Liver (tissue), 9 donors: ENCODE measurements around the gene NPAS2. TPM values are rescaled to one million over a fixed set of nuclear protein-coding genes. Genes with fewer than 3 reads are reported as not detected.

Source experiments
- DNase-seq: peaks from one replicate; pipeline ENCODE4 v3.0.0-alpha.2; 2017; ENCODE audit warnings: low spot score
- H3K27ac ChIP-seq, 2 donors: one replicate each; pipeline ENCODE4 v1.7.0; 2013; ENCODE audit warnings: inconsistent platforms in 2 of 2, low read length in 2 of 2, control low read depth in 1 of 2, low read depth in 1 of 2, mild to moderate bottlenecking in 1 of 2
- H3K27me3 ChIP-seq, 4 donors: one replicate each; pipeline versions ENCODE4 v1.6.1 to v1.7.0; 2013; ENCODE audit warnings: low read length in 3 of 4, inconsistent platforms in 1 of 4, mild to moderate bottlenecking in 1 of 4, moderate library complexity in 1 of 4; ENCODE audit not compliant: control insufficient read depth in 4 of 4, insufficient read depth in 4 of 4
- H3K36me3 ChIP-seq, 4 donors: one replicate each; pipeline versions ENCODE4 v1.6.1 to v1.7.0; 2013; ENCODE audit warnings: low read length in 3 of 4, mild to moderate bottlenecking in 3 of 4, low read depth in 1 of 4, moderate library complexity in 1 of 4; ENCODE audit not compliant: control insufficient read depth in 4 of 4, insufficient read depth in 3 of 4
- H3K4me1 ChIP-seq, 4 donors: one replicate each; pipeline versions ENCODE4 v1.6.1 to v1.7.0; 2013; ENCODE audit warnings: low read length in 3 of 4, mild to moderate bottlenecking in 3 of 4, moderate library complexity in 1 of 4; ENCODE audit not compliant: control insufficient read depth in 4 of 4, insufficient read depth in 4 of 4
- H3K4me3 ChIP-seq, 3 donors: one replicate each; pipeline versions ENCODE4 v1.6.1 to v1.7.0; 2013; ENCODE audit warnings: low read length in 3 of 3, control low read depth in 1 of 3, low read depth in 1 of 3, mild to moderate bottlenecking in 1 of 3
- H3K9ac ChIP-seq, 2 donors: one replicate each; pipeline ENCODE4 v1.7.0; 2013; ENCODE audit warnings: low read length in 2 of 2, mild to moderate bottlenecking in 2 of 2, moderate library complexity in 2 of 2, control low read depth in 1 of 2, low read depth in 1 of 2
- H3K9me3 ChIP-seq, 4 donors: one replicate each; pipeline versions ENCODE4 v1.6.1 to v1.7.0; 2013; ENCODE audit warnings: low read length in 3 of 4; ENCODE audit not compliant: control insufficient read depth in 4 of 4
- EGR1 ChIP-seq, 2 donors: IDR thresholded peaks; 2 replicates each; pipeline ENCODE4 v1.6.1; 2016 to 2018; ENCODE audit warnings: antibody characterized with exemption in 2 of 2, low read depth in 2 of 2
- FOXA1 ChIP-seq: IDR thresholded peaks from 2 replicates; pipeline ENCODE4 v1.6.1; 2016; ENCODE audit warnings: antibody characterized with exemption
- FOXA2 ChIP-seq: IDR thresholded peaks from 2 replicates; pipeline ENCODE4 v1.6.1; 2016; ENCODE audit warnings: antibody characterized with exemption
- HNF4A ChIP-seq, 2 donors: conservative IDR thresholded peaks; 2 replicates each; pipeline ENCODE4 v1.6.1; 2016; ENCODE audit warnings: antibody characterized with exemption in 2 of 2, mild to moderate bottlenecking in 2 of 2
- HNF4G ChIP-seq: IDR thresholded peaks from 2 replicates; pipeline ENCODE4 v1.6.1; 2016; ENCODE audit warnings: antibody characterized with exemption
- JUND ChIP-seq, 2 donors: IDR thresholded peaks; 2 replicates each; pipeline ENCODE4 v1.6.1; 2016; ENCODE audit warnings: antibody characterized with exemption in 2 of 2
- NR2F2 ChIP-seq: IDR thresholded peaks from 2 replicates; pipeline ENCODE4 v1.6.1; 2016; ENCODE audit warnings: antibody characterized with exemption
- RAD21 ChIP-seq, 2 donors: IDR thresholded peaks; 2 replicates each; pipeline ENCODE4 v1.6.1; 2016; ENCODE audit warnings: antibody characterized with exemption in 2 of 2, mild to moderate bottlenecking in 2 of 2
- RXRA ChIP-seq, 2 donors: IDR thresholded peaks; 2 replicates each; pipeline ENCODE4 v1.6.1; 2017 to 2018; ENCODE audit warnings: antibody characterized with exemption in 2 of 2, mild to moderate bottlenecking in 1 of 2
- SP1 ChIP-seq: IDR thresholded peaks from 2 replicates; pipeline ENCODE4 v1.6.1; 2018; ENCODE audit warnings: antibody characterized with exemption, mild to moderate bottlenecking
- YY1 ChIP-seq: IDR thresholded peaks from 2 replicates; pipeline ENCODE4 v1.6.1; 2016; ENCODE audit warnings: antibody characterized with exemption, mild to moderate bottlenecking
- WGBS: extraction: QIAGEN DNeasy Blood & Tissue Kit; methylation state at CpG from one replicate; pipeline ENCODE4 v1.1.7; 2013; 5-methylcytosine and 5-hydroxymethylcytosine counted together
- polyA plus RNA-seq, 2 donors: library from polyadenylated mRNA; stranded (reverse) in 1 of 2; unstranded in 1 of 2; fragments of 200-250 nt in 1 of 2; fragments of >200 nt in 1 of 2; fragmentation: Nextera tagmentation in 1 of 2; extraction: Ambion mirVana in 1 of 2; gene quantifications; one replicate each; pipeline versions ENCODE4 v1.2.1 to v1.2.3, GENCODE V29; 2013 to 2015
- total RNA-seq, 2 donors: library from RNA; depleted of rRNA; stranded (reverse); fragments of >200 nt; gene quantifications; one replicate each; pipeline ENCODE4 v1.2.3, GENCODE V29; 2014
- TF ChIP-seq, protein P1 (sequence below): IDR thresholded peaks from 2 replicates; pipeline ENCODE4 v1.6.1; 2016; ENCODE audit warnings: antibody characterized with exemption, mild to moderate bottlenecking
- TF ChIP-seq, protein P2 (sequence below): IDR thresholded peaks from 2 replicates; pipeline ENCODE4 v1.6.1; 2016; ENCODE audit warnings: antibody characterized with exemption
- TF ChIP-seq, protein P3 (sequence below): IDR thresholded peaks from 2 replicates; pipeline ENCODE4 v1.6.1; 2016; ENCODE audit warnings: antibody characterized with exemption
- donor health status: healthy.
- donor health status: healthy.
- donor health status: healthy.
- donor health status: healthy.
- donor health status: healthy.

Gene NPAS2
- total and polyA plus RNA-seq, 4 donors, result 0.33 to 24.3 (median 6.6) TPM

DNA sequence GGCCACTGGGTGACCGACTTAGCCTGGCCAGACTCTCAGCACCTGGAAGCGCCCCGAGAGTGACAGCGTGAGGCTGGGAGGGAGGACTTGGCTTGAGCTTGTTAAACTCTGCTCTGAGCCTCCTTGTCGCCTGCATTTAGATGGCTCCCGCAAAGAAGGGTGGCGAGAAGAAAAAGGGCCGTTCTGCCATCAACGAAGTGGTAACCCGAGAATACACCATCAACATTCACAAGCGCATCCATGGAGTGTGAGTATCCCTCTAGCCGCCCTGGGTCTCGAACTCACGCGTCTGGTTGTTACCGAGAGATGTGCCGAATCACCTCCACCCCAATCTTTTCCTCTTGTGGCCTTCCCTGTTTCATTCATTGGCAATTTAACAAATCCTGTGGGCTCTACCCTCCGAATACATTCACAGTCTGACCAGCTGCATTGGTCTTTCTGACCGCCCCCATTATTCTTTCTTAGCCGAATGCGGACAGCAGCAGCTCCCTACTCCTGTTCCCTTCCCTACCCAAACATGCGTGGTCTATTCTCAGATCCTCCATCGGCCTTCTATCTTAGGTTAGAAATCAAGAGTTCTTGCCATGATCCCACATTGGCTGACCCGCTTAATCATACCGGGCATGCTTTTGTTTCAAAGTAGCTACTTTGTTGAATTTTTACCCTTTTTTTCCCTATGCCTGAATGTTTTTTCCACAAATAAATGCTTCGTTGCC lies 182.8 kb downstream of the NPAS2 start:
- peaks cover 0 to 26% (median 9%) of the 10 kb centered on the region in 4 donors for H3K4me1 ChIP-seq
- DNase-seq, result no peak
- 2% methylated on average over 26 of the region's 26 CpGs for WGBS
- TF ChIP-seq HNF4A (conservative IDR thresholded peaks at IDR 0.05) (no peak), FOXA1 (no peak), HNF4G (no peak), RAD21 (IDR thresholded peaks at IDR 0.05) (no peak), YY1 (no peak), NR2F2 (no peak), SP1 (no peak), JUND (IDR thresholded peaks at IDR 0.05) (no peak)
- TF ChIP-seq, protein P1, sequence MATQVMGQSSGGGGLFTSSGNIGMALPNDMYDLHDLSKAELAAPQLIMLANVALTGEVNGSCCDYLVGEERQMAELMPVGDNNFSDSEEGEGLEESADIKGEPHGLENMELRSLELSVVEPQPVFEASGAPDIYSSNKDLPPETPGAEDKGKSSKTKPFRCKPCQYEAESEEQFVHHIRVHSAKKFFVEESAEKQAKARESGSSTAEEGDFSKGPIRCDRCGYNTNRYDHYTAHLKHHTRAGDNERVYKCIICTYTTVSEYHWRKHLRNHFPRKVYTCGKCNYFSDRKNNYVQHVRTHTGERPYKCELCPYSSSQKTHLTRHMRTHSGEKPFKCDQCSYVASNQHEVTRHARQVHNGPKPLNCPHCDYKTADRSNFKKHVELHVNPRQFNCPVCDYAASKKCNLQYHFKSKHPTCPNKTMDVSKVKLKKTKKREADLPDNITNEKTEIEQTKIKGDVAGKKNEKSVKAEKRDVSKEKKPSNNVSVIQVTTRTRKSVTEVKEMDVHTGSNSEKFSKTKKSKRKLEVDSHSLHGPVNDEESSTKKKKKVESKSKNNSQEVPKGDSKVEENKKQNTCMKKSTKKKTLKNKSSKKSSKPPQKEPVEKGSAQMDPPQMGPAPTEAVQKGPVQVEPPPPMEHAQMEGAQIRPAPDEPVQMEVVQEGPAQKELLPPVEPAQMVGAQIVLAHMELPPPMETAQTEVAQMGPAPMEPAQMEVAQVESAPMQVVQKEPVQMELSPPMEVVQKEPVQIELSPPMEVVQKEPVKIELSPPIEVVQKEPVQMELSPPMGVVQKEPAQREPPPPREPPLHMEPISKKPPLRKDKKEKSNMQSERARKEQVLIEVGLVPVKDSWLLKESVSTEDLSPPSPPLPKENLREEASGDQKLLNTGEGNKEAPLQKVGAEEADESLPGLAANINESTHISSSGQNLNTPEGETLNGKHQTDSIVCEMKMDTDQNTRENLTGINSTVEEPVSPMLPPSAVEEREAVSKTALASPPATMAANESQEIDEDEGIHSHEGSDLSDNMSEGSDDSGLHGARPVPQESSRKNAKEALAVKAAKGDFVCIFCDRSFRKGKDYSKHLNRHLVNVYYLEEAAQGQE, result no peak
- peak overlapping the region; percentile 83 to 95 for H3K27ac ChIP-seq
- H3K27me3 ChIP-seq, result no peaks in the 10 kb centered on the region
- H3K4me3 ChIP-seq, result peak overlapping the region; percentile 62 to 95 (median 78)
- H3K9me3 ChIP-seq, result no peaks in the 10 kb centered on the region
- H3K36me3 ChIP-seq, result peaks cover 6 to 41% (median 38%) of the 10 kb centered on the region in 4 donors
- peak overlapping the region; percentile 90 to 98 for H3K9ac ChIP-seq

DNA sequence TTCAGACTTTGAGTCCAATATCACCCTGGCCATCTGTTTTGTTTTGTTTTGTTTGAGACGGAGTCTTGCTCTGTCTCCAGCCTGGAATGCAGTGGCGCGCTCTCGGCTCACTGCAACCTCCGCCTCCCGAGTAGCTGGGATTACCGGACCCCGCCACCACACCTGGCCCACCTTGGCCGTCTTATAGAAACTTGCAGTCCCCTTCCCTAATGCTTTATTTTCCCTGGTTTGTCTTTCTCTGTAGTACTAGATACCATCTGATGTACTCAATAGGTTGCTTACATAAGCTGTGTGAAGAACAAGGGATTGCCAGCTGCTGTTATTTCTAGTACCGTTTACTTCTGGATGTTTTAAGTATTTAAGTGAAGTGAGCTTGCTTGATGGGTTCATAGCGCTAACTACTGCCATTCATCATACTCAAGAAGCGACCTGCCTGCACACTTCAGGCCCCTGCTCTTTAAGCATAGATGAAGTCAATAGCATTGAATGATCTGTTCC lies 183.4 kb downstream of the NPAS2 start:
- peak overlapping the region in 1 of 2 donors; percentile 83 for H3K27ac ChIP-seq
- H3K36me3 ChIP-seq, result peaks cover 8 to 47% (median 43%) of the 10 kb centered on the region in 4 donors
- WGBS, result 43% methylated on average over 12 of the region's 12 CpGs
- no peaks in the 10 kb centered on the region for H3K9me3 ChIP-seq
- TF ChIP-seq FOXA2 (no peak), SP1 (no peak), EGR1 (IDR thresholded peaks at IDR 0.05; ENCODE audit: low read depth in 2 of 2) (no peak), NR2F2 (no peak), RXRA (IDR thresholded peaks at IDR 0.05) (no peak), HNF4A (conservative IDR thresholded peaks at IDR 0.05) (no peak)
- TF ChIP-seq, protein P2, sequence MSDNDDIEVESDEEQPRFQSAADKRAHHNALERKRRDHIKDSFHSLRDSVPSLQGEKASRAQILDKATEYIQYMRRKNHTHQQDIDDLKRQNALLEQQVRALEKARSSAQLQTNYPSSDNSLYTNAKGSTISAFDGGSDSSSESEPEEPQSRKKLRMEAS, result no peak
- TF ChIP-seq, protein P3, sequence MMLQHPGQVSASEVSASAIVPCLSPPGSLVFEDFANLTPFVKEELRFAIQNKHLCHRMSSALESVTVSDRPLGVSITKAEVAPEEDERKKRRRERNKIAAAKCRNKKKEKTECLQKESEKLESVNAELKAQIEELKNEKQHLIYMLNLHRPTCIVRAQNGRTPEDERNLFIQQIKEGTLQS, result no peak
- H3K9ac ChIP-seq, result peak overlapping the region; percentile 90 to 98
- peak overlapping the region; percentile 62 to 95 (median 78) for H3K4me3 ChIP-seq
- no peak for DNase-seq
- H3K27me3 ChIP-seq, result no peaks in the 10 kb centered on the region
- H3K4me1 ChIP-seq, result peaks cover 0 to 25% (median 8%) of the 10 kb centered on the region in 4 donors
